ENCODE measurements around the gene PHACTR3.
"Not testable (repeated sequence)": the region's sequence is repeated elsewhere in the genome, so short reads cannot be mapped to it uniquely, and the experiment has no call there.

PHACTR3 gene

DNA sequence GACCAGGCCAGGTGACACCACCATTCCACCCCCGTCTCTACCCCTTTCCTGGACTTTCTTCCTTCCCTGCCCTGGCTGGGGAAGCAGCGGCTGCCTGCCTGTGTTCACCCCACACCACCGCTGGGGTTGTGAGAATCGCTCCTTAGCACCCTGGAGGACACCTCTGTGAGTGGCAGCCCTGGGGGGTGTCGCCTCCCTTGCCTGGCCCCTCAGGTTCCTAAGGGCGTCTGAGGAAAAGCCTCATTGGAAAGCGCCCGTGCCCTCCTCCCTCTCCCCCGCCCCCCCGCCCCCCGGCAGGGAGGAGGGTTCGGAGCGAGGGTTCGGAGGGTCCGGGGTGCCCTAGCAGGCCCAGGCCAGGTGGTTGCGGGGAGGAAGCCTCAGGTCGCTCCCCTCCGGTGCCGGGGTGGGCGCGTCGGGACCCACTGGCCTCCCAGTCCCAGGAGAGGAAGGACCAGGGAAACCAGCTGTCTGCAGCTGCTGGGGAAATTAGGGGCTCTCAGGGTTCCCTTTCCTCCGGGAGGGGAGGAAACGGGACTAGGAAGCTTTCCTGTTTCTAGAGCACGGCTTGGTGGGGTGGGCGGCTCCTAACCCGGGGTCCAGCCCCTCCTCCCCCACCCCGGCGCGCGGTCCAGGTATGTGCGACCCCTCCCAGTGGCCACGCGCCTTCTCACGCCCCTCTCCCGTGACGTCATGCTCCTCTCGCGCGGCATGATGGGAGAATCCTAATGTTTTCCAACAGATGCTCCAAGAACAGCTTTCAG lies at the start of gene PHACTR3:
TSS of gene PHACTR3 (plus strand) at position 760 of the 761 bp plus-strand sequence. CDS start 475 bp downstream, outside the sequence.
- Histone ChIP-seq H3K27me3 (ENCODE audit: control insufficient read depth, insufficient read depth, low read length) (peaks cover 50% of the 10 kb centered on the region), H3K36me3 (ENCODE audit: control insufficient read depth, insufficient read depth, low read length) (no peaks in the 10 kb centered on the region), H3K4me3 (ENCODE audit: low read length) (no peak within 1 kb of the TSS), H3K9me3 (ENCODE audit: control insufficient read depth, low read length) (no peaks in the 10 kb centered on the region), H3K4me1 (ENCODE audit: control insufficient read depth, insufficient read depth, low read length) (no peaks in the 10 kb centered on the region), H3K9ac (ENCODE audit: low read length) (no peak within 1 kb of the TSS)

DNA sequence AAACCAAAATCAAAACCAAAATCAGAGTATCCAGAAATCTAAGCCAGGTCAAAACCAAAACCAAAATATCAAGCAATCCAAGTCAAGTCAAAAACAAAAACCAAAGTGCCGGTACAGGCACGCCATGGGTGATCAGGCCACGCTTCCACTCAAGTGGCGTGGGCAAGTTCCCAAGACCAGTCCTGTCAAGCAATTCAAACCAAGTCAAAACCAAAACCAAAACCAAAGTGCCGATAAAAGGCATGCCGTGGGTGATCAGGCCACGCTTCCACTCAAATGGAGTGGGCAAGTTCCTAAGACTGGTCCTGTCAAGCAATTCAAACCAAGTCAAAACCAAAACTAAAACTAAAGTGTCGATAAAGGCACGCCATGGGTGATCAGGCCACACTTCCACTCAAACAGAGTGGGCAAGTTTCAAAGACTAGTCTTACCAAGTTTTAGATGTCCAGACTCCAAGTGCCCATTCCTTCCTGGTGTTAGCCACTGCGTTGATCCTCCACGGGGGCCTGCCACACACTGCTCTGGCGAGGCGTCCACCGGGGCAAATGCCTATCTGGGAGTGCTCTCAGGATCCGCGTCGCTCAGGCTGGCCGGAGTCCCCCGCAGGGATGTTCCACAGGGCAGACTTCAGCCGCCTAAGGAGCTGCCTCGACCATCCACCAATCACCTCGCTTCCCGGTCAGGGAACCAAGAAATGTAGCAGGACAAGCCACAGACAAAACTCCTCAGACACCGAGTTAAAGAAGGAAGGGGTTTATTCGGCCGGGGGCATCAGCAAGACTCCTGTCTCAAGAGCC lies 46.4 kb upstream of the PHACTR3 start:
- not testable (repeated sequence) for H3K4me3 ChIP-seq (ENCODE audit: low read length); H3K9ac ChIP-seq (ENCODE audit: low read length); H3K36me3 ChIP-seq (ENCODE audit: control insufficient read depth, insufficient read depth, low read length); H3K9me3 ChIP-seq (ENCODE audit: control insufficient read depth, low read length); H3K4me1 ChIP-seq (ENCODE audit: control insufficient read depth, insufficient read depth, low read length); H3K27me3 ChIP-seq (ENCODE audit: control insufficient read depth, insufficient read depth, low read length)

- H3K4me3 ChIP-seq (ENCODE audit: low read length) = no peak overlapping the region
- peaks cover 3% of the 10 kb centered on the region for H3K4me1 ChIP-seq (ENCODE audit: control insufficient read depth, insufficient read depth, low read length)
- H3K27me3 ChIP-seq (ENCODE audit: control insufficient read depth, insufficient read depth, low read length) = no peaks in the 10 kb centered on the region
- no peaks in the 10 kb centered on the region for H3K36me3 ChIP-seq (ENCODE audit: control insufficient read depth, insufficient read depth, low read length)
- no peak overlapping the region for H3K9ac ChIP-seq (ENCODE audit: low read length)
- no peaks in the 10 kb centered on the region for H3K9me3 ChIP-seq (ENCODE audit: control insufficient read depth, low read length)
Observed at GRCh38 chr20:59559024-59559817, 45.1 kb upstream of the PHACTR3 start.

GRCh38 chr20:59559863-59560262 lies 44.5 kb upstream of the PHACTR3 start:
- H3K9ac ChIP-seq (ENCODE audit: low read length) = no peak overlapping the region
- no peaks in the 10 kb centered on the region for H3K36me3 ChIP-seq (ENCODE audit: control insufficient read depth, insufficient read depth, low read length)
- H3K4me3 ChIP-seq (ENCODE audit: low read length) = no peak overlapping the region
- peaks cover 3% of the 10 kb centered on the region for H3K4me1 ChIP-seq (ENCODE audit: control insufficient read depth, insufficient read depth, low read length)
- H3K27me3 ChIP-seq (ENCODE audit: control insufficient read depth, insufficient read depth, low read length) = no peaks in the 10 kb centered on the region
- H3K9me3 ChIP-seq (ENCODE audit: control insufficient read depth, low read length) = no peaks in the 10 kb centered on the region

- Histone ChIP-seq H3K9me3 (ENCODE audit: control insufficient read depth, low read length) (no peaks in the 10 kb centered on the region), H3K4me1 (ENCODE audit: control insufficient read depth, insufficient read depth, low read length) (peaks cover 3% of the 10 kb centered on the region), H3K4me3 (ENCODE audit: low read length) (no peak overlapping the region), H3K36me3 (ENCODE audit: control insufficient read depth, insufficient read depth, low read length) (no peaks in the 10 kb centered on the region), H3K27me3 (ENCODE audit: control insufficient read depth, insufficient read depth, low read length) (no peaks in the 10 kb centered on the region), H3K9ac (ENCODE audit: low read length) (no peak overlapping the region)
Observed at GRCh38 chr20:59560588-59561227, 43.6 kb upstream of the PHACTR3 start.

DNA sequence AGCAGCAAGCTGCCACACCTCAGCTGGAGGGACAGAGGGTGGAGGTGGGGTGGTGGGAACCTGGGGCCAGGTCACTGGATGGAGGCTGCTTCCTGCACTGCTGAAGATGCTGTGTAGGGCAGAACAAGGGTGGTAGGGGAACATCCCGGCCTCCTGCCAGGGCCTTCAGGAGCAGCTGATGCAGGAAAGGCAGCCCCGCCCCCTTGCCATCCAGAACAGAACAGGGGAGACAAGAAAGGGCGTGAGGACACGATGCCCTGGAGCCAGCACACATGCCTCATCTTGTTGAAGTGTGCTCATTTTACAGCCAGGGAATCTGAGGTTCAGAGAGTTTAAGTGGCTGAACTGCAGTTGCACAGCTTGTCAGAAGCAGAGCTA lies 43.1 kb upstream of the PHACTR3 start:
- Histone ChIP-seq H3K4me1 (ENCODE audit: control insufficient read depth, insufficient read depth, low read length) (peaks cover 3% of the 10 kb centered on the region), H3K36me3 (ENCODE audit: control insufficient read depth, insufficient read depth, low read length) (no peaks in the 10 kb centered on the region), H3K4me3 (ENCODE audit: low read length) (no peak overlapping the region), H3K9ac (ENCODE audit: low read length) (no peak overlapping the region), H3K9me3 (ENCODE audit: control insufficient read depth, low read length) (no peaks in the 10 kb centered on the region), H3K27me3 (ENCODE audit: control insufficient read depth, insufficient read depth, low read length) (no peaks in the 10 kb centered on the region)

GRCh38 chr20:59561614-59562277 lies 42.6 kb upstream of the PHACTR3 start:
- no peaks in the 10 kb centered on the region for H3K27me3 ChIP-seq (ENCODE audit: control insufficient read depth, insufficient read depth, low read length)
- H3K4me1 ChIP-seq (ENCODE audit: control insufficient read depth, insufficient read depth, low read length) = peaks cover 3% of the 10 kb centered on the region
- no peaks in the 10 kb centered on the region for H3K36me3 ChIP-seq (ENCODE audit: control insufficient read depth, insufficient read depth, low read length)
- H3K4me3 ChIP-seq (ENCODE audit: low read length) = no peak overlapping the region
- no peaks in the 10 kb centered on the region for H3K9me3 ChIP-seq (ENCODE audit: control insufficient read depth, low read length)
- H3K9ac ChIP-seq (ENCODE audit: low read length) = no peak overlapping the region

GRCh38 chr20:59564171-59564570 lies 40.2 kb upstream of the PHACTR3 start:
- no peaks in the 10 kb centered on the region for H3K9me3 ChIP-seq (ENCODE audit: control insufficient read depth, low read length)
- no peak overlapping the region for H3K9ac ChIP-seq (ENCODE audit: low read length)
- H3K36me3 ChIP-seq (ENCODE audit: control insufficient read depth, insufficient read depth, low read length) = no peaks in the 10 kb centered on the region
- H3K27me3 ChIP-seq (ENCODE audit: control insufficient read depth, insufficient read depth, low read length) = no peaks in the 10 kb centered on the region
- no peak overlapping the region for H3K4me3 ChIP-seq (ENCODE audit: low read length)
- H3K4me1 ChIP-seq (ENCODE audit: control insufficient read depth, insufficient read depth, low read length) = no peaks in the 10 kb centered on the region

DNA sequence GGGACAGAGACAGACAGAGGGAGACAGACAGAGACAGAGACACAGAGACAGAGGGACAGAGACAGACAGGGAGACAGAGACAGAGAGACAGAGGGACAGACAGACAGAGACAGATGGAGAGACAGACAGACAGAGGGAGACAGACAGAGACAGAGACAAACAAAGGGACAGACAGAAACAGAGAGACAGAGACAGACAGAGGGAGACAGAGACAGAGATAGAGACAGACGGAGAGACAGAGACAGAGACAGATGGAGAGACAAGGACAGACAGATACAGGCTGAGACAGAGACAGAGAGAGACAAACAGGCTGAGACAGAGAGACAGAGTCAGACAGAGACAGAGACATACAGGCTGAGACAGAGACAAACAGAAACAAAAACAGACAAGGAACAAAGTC lies 39.4 kb upstream of the PHACTR3 start:
- Histone ChIP-seq H3K27me3 (ENCODE audit: control insufficient read depth, insufficient read depth, low read length) (no peaks in the 10 kb centered on the region), H3K9ac (ENCODE audit: low read length) (no peak overlapping the region)

DNA sequence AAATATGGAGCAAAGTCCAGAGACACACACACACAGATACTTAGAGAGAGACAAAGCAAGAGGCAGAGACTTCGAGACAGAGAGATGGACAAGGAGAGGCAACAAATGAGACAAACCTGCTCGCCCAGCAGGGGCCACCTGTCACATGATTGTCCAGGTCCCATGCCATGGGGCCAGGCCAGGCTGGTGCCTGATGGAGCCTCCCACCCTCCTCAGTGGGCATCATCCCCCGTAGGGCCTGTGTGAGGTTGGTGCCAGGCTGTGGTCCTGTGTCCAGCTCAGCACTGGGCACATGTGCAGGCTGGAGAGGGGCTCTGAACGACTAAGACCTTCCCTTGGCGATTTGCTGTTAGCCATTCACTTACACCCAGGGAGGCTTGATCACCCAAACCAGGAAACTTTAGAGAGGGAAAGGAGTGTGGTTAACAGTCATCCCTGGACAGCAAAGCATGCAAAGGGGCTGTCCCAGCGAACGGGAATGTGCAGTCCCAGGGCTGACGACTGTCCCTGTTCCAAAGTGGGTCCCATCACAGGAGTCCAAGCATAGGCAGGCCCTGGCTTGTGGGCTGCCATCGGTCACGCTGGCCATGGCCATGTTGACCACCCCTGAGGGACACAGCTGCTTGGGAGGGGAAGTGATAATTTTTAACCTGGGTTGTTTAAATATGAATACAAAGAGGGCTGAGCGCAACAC lies 38.4 kb upstream of the PHACTR3 start:
- Histone ChIP-seq H3K4me3 (ENCODE audit: low read length) (no peak overlapping the region), H3K4me1 (ENCODE audit: control insufficient read depth, insufficient read depth, low read length) (no peaks in the 10 kb centered on the region), H3K27me3 (ENCODE audit: control insufficient read depth, insufficient read depth, low read length) (no peaks in the 10 kb centered on the region), H3K36me3 (ENCODE audit: control insufficient read depth, insufficient read depth, low read length) (no peaks in the 10 kb centered on the region), H3K9me3 (ENCODE audit: control insufficient read depth, low read length) (no peaks in the 10 kb centered on the region), H3K9ac (ENCODE audit: low read length) (no peak overlapping the region)

More for the DNA sequence above, 39.4 kb upstream of the PHACTR3 start:
- Histone ChIP-seq H3K4me1 (ENCODE audit: control insufficient read depth, insufficient read depth, low read length) (no peaks in the 10 kb centered on the region), H3K9me3 (ENCODE audit: control insufficient read depth, low read length) (no peaks in the 10 kb centered on the region), H3K36me3 (ENCODE audit: control insufficient read depth, insufficient read depth, low read length) (no peaks in the 10 kb centered on the region), H3K4me3 (ENCODE audit: low read length) (no peak overlapping the region)

Measured in mucosa of stomach (tissue), 1 donor.